ENCODE data around the gene ANKRD44.
"Not testable (repeated sequence)": the region's sequence is repeated elsewhere in the genome, so short reads cannot be mapped to it uniquely, and the experiment has no call there.

ANKRD44 gene

DNA sequence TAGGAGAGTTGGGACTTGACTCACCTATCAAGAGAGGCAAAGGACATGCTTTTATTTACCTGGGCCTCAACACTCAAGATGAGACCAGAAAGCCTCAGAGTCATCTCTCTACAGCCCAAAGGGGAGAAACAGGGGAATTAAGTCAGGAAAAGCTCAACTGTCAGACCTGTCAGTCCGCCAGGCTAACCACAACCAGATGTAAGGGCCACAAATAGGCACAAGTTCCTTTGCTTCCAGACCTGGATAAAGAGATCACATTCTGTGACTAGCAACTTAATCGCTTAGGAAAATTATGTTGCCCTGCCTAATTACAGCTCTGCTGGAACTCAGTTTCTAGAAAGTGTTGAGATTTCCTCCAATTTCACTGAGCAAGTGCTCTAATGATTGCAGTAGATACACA, 67.9 kb downstream of the ANKRD44 start:
- DNase-seq (ENCODE audit: low read depth): no peak
- TF ChIP-seq CTCF (IDR thresholded peaks at IDR 0.05; ENCODE audit: control insufficient read depth, extremely low read depth, insufficient read depth): no peak

GRCh38 chr2:197241596-197241995, 69.0 kb downstream of the ANKRD44 start:
- no peak overlapping the region for H3K4me3 ChIP-seq (ENCODE audit: low read depth, low read length)
- no peak for DNase-seq (ENCODE audit: low read depth)
- no peak for TF ChIP-seq CTCF (IDR thresholded peaks at IDR 0.05; ENCODE audit: control insufficient read depth, extremely low read depth, insufficient read depth)

More for the DNA sequence above, 67.9 kb downstream of the ANKRD44 start:
- H3K4me3 ChIP-seq (ENCODE audit: low read depth, low read length): no peak overlapping the region

DNA sequence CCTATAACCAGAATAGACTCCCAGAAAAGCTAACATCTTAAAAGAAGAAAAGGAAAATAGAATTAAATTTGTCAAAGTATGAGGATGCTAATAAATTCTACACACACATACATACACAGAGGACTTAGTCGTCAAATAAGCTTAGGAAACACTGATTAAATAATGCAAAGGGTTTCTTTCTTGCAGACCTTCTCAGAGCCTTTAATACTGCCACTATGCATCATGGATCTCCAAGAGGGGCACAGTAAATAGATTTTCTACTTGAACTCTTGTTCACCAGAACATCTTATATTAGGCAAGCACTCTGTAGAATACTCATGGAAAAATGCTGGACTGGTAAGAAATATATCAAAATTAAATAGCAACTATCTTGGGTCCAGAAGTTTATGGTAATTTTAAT, 69.4 kb downstream of the ANKRD44 start:
- no peak overlapping the region for H3K4me3 ChIP-seq (ENCODE audit: low read depth, low read length)
- TF ChIP-seq CTCF (IDR thresholded peaks at IDR 0.05; ENCODE audit: control insufficient read depth, extremely low read depth, insufficient read depth): no peak
- no peak for DNase-seq (ENCODE audit: low read depth)

- TF ChIP-seq CTCF (IDR thresholded peaks at IDR 0.05; ENCODE audit: control insufficient read depth, extremely low read depth, insufficient read depth): no peak
- DNase-seq (ENCODE audit: low read depth): no peak
- no peak overlapping the region for H3K4me3 ChIP-seq (ENCODE audit: low read depth, low read length)
These were observed 70.0 kb downstream of the ANKRD44 start for GRCh38 chr2:197240421-197241041.

DNA sequence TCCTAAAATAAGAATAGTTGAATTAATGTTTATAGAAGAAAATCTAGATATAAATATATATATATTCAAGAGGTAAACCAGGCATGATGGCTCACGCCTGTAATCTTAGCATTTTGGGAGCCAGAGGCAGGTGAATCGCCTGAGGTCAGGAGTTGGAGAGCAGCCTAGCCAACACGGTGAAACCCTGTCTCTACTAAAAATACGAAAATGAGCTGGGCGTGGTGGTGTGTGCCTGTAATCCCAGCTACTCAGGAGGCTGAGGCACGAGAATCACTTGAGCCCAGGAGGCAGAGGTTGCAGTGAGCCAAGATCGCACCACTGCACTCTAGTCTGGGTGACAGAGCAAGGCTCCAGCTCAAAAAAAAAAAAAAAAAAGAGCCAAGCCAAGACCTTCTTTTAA, 70.6 kb downstream of the ANKRD44 start:
- H3K4me3 ChIP-seq (ENCODE audit: low read depth, low read length); DNase-seq (ENCODE audit: low read depth): not testable (repeated sequence)

GRCh38 chr2:197239434-197239833, 71.1 kb downstream of the ANKRD44 start:
- no peak for DNase-seq (ENCODE audit: low read depth)
- H3K4me3 ChIP-seq (ENCODE audit: low read depth, low read length): no peak overlapping the region

GRCh38 chr2:197238043-197238365, 72.6 kb downstream of the ANKRD44 start:
- H3K4me3 ChIP-seq (ENCODE audit: low read depth, low read length): no peak overlapping the region
- TF ChIP-seq CTCF (IDR thresholded peaks at IDR 0.05; ENCODE audit: control insufficient read depth, extremely low read depth, insufficient read depth): no peak
- DNase-seq (ENCODE audit: low read depth): no peak

More at GRCh38 chr2:197239434-197239833, 71.1 kb downstream of the ANKRD44 start:
- no peak for TF ChIP-seq CTCF (IDR thresholded peaks at IDR 0.05; ENCODE audit: control insufficient read depth, extremely low read depth, insufficient read depth)
